RWPE2 (cell line): ENCODE data around the gene ANKRD52.
"Not testable (repeated sequence)": the region's sequence is repeated elsewhere in the genome, so short reads cannot be mapped to it uniquely, and the experiment has no call there.

Experiments used
- ATAC-seq: fragments of 200-7000 bp; cut with Tn5 transposase; 3 replicates; pipeline ENCODE4 v1.9.1; 2021; ENCODE audit warnings: low read depth
- DNase-seq: peaks from one replicate; pipeline ENCODE4 v3.0.0-alpha.2; 2020; ENCODE audit warnings: low spot score
- H3K27ac ChIP-seq: fragments of 450-650 bp; 2 replicates; pipeline ENCODE4 v1.5.1; 2017; ENCODE audit warnings: mild to moderate bottlenecking; ENCODE audit not compliant: poor library complexity, severe bottlenecking
- H3K27me3 ChIP-seq: fragments of 250-450 bp; sonication (Bioruptor Pico); 2 replicates; pipeline ENCODE4 v1.5.1; 2021; ENCODE audit warnings: mild to moderate bottlenecking, moderate library complexity; ENCODE audit not compliant: insufficient read depth, poor library complexity, severe bottlenecking
- H3K36me3 ChIP-seq: fragments of 250-450 bp; sonication (Bioruptor Pico); 2 replicates; pipeline ENCODE4 v1.5.1; 2020; ENCODE audit warnings: low read depth, mild to moderate bottlenecking, moderate library complexity
- H3K4me1 ChIP-seq: fragments of 250-450 bp; sonication (Bioruptor Pico); 2 replicates; pipeline ENCODE4 v1.5.1; 2021; ENCODE audit warnings: mild to moderate bottlenecking, moderate library complexity; ENCODE audit not compliant: insufficient read depth, poor library complexity, severe bottlenecking
- H3K4me3 ChIP-seq: fragments of 250-450 bp; sonication (Bioruptor Pico); 2 replicates; pipeline ENCODE4 v1.5.1; 2021; ENCODE audit warnings: mild to moderate bottlenecking, moderate library complexity; ENCODE audit not compliant: severe bottlenecking
- H3K9me3 ChIP-seq: fragments of 250-450 bp; sonication (Bioruptor Pico); 2 replicates; pipeline ENCODE4 v1.5.1; 2021; ENCODE audit warnings: mild to moderate bottlenecking, moderate library complexity; ENCODE audit not compliant: severe bottlenecking
- CTCF ChIP-seq: fragments of 450-650 bp; IDR thresholded peaks from one replicate; pipeline ENCODE4 v1.5.1; 2017; ENCODE audit warnings: mild to moderate bottlenecking, moderate library complexity; ENCODE audit not compliant: poor library complexity, severe bottlenecking

ANKRD52 gene

DNA sequence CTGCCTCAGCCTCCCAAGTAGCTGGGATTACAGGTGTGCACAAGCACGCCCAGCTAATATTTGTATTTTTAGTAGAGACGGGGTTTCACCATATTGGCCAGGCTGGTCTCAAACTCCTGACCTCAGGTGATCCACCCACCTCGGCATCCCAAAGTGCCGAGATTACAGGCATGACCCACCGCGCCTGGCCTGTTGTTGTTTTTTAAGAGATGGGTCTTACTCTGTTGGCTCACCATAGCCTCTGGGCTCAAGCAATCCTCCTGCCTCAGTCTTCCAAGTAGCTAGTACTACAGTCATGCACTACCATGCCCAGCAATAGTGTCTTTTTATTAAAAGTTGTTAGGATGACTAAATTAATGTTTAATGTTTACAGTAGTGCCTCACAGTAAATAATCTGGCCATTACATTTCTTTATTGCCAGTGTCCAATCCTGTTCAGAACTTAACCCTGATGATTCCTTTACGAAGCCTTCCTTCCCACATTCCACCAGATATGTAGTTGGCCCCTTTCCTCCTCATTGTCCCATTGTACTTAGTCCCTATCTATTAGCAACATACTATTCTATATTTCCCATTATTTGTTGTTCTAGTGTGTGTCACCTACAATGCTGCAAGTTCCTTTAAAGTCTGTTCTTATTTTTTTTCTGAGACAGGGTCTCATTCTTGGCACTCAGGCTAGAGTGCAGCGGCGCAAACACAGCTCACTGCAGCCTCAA lies 60.1 kb downstream of the ANKRD52 start:
- ATAC-seq (no peak), DNase-seq (no peak)
- Histone ChIP-seq H3K27me3 (no peaks in the 10 kb centered on the region), H3K27ac (peak overlapping the region; percentile 65), H3K4me3 (no peak overlapping the region), H3K9me3 (no peaks in the 10 kb centered on the region), H3K36me3 (no peaks in the 10 kb centered on the region), H3K4me1 (peaks cover 3% of the 10 kb centered on the region)
- no peak for TF ChIP-seq CTCF

GRCh38 chr12:56196818-56197550 lies 61.2 kb downstream of the ANKRD52 start:
- not testable (repeated sequence) for H3K4me3 ChIP-seq, H3K9me3 ChIP-seq, DNase-seq, H3K36me3 ChIP-seq, H3K4me1 ChIP-seq, H3K27me3 ChIP-seq
- peak overlapping the region; percentile 65 for H3K27ac ChIP-seq
- ATAC-seq: peak; percentile 85

- TF ChIP-seq CTCF: peak; percentile 89
- H3K27me3 ChIP-seq: no peaks in the 10 kb centered on the region
- H3K4me1 ChIP-seq: peaks cover 7% of the 10 kb centered on the region
- no peak overlapping the region for H3K27ac ChIP-seq
- ATAC-seq (no peak), DNase-seq (no peak)
- H3K36me3 ChIP-seq: no peaks in the 10 kb centered on the region
- H3K4me3 ChIP-seq: no peak overlapping the region
- no peaks in the 10 kb centered on the region for H3K9me3 ChIP-seq
Measured at GRCh38 chr12:56193025-56193578, 65.1 kb downstream of the ANKRD52 start.

DNA sequence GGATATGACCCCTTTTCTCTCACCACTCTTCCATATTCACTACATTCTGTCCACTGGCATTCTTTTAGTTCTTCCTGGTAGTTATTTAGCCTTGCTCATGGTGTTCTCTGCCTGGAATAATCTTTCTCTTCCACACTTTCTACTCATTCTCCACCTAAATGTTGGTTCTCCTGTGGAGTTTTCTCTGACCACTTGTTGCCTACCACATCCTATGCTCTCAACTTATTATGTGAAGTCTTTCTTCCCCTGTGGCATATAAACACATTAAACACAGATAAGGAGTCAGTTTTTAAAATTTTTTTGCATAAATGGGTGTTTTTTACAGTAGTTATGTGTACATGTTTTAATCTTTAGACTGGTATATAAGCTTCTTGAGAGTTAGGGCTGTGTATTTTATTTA lies 65.6 kb downstream of the ANKRD52 start:
- peaks cover 2% of the 10 kb centered on the region; the same call in 1 of the 2 replicates for H3K36me3 ChIP-seq
- TF ChIP-seq CTCF: no peak
- no peak for ATAC-seq
- DNase-seq: no peak
- H3K4me1 ChIP-seq: peaks cover 7% of the 10 kb centered on the region
- H3K4me3 ChIP-seq: no peak overlapping the region
- H3K9me3 ChIP-seq: no peaks in the 10 kb centered on the region
- no peaks in the 10 kb centered on the region for H3K27me3 ChIP-seq
- no peak overlapping the region for H3K27ac ChIP-seq

DNA sequence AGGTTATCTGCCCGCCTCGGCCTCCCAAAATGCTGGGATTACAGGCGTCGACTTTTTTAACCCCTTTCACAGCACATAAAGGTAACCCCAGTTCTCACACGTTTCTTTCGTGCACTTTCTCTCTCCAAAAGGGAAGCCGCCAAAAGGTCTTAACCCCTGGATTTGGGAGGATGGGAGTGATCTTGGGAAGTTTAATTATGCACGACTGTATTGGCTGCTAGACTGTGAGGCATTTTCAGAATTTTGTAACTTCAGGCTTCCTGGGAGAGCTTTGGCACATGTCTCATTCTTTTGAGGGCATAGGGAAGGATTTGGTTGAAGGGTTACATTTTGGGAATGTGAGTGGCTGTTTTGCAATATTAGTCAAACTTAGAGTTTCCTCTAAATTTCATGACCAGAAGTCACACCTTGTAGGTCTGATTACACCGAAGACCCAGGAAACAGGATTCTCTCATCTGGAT lies 67.5 kb downstream of the ANKRD52 start:
- peak overlapping the region; percentile 80 for H3K27ac ChIP-seq
- peaks cover 20% of the 10 kb centered on the region for H3K36me3 ChIP-seq
- TF ChIP-seq CTCF: no peak
- H3K9me3 ChIP-seq: no peaks in the 10 kb centered on the region
- no peak for ATAC-seq
- peaks cover 7% of the 10 kb centered on the region for H3K4me1 ChIP-seq
- DNase-seq: no peak
- no peaks in the 10 kb centered on the region for H3K27me3 ChIP-seq
- peak overlapping the region; percentile 81 for H3K4me3 ChIP-seq
